Activated T-cell treated with anti-CD3 and anti-CD28 coated beads, Interleukin-2, amount 50 U/mL, for 48 hours (primary cell): ENCODE measurements around the gene PABPN1L.

Experiments
- DNase-seq, 2 experiments: peaks; one replicate each; pipeline ENCODE4 v3.0.0-alpha.2; 2020

PABPN1L gene

GRCh38 chr16:88846088-88846487, 20.4 kb downstream of the PABPN1L start:
- no peak for DNase-seq

GRCh38 chr16:88844419-88845036, 21.9 kb downstream of the PABPN1L start:
- DNase-seq, result no peak

- no peak for DNase-seq
Observed at GRCh38 chr16:88843256-88843655, 23.2 kb downstream of the PABPN1L start.

GRCh38 chr16:88842806-88843205, 23.7 kb downstream of the PABPN1L start:
- DNase-seq, result no peak

GRCh38 chr16:88842308-88842756, 24.1 kb downstream of the PABPN1L start:
- DNase-seq, result no peak

GRCh38 chr16:88841521-88842307, 24.7 kb downstream of the PABPN1L start:
- DNase-seq, result no peak

- DNase-seq, result no peak
Observed at GRCh38 chr16:88840600-88841215, 25.8 kb downstream of the PABPN1L start.

GRCh38 chr16:88839745-88840599, 26.5 kb downstream of the PABPN1L start:
- no peak for DNase-seq

GRCh38 chr16:88839026-88839529, 27.4 kb downstream of the PABPN1L start:
- DNase-seq, result no peak

GRCh38 chr16:88838566-88838965, 27.9 kb downstream of the PABPN1L start:
- no peak for DNase-seq

GRCh38 chr16:88837806-88838205, 28.7 kb downstream of the PABPN1L start:
- no peak for DNase-seq

GRCh38 chr16:88836791-88837190, 29.7 kb downstream of the PABPN1L start:
- DNase-seq, result no peak

GRCh38 chr16:88835818-88836217, 30.6 kb downstream of the PABPN1L start:
- no peak for DNase-seq

- DNase-seq, result no peak
Observed at GRCh38 chr16:88835383-88835782, 31.1 kb downstream of the PABPN1L start.

GRCh38 chr16:88834670-88835069, 31.8 kb downstream of the PABPN1L start:
- no peak for DNase-seq

- no peak for DNase-seq
Observed at GRCh38 chr16:88833086-88833485, 33.4 kb downstream of the PABPN1L start.

- no peak for DNase-seq
Observed at GRCh38 chr16:88831838-88832237, 34.6 kb downstream of the PABPN1L start.

- DNase-seq, result no peak
Observed at GRCh38 chr16:88830783-88831182, 35.7 kb downstream of the PABPN1L start.

GRCh38 chr16:88830258-88830657, 36.2 kb downstream of the PABPN1L start:
- no peak for DNase-seq

GRCh38 chr16:88828711-88829110, 37.7 kb downstream of the PABPN1L start:
- DNase-seq, result no peak

GRCh38 chr16:88827727-88828126, 38.7 kb downstream of the PABPN1L start:
- DNase-seq, result no peak

GRCh38 chr16:88826070-88826840, 40.2 kb downstream of the PABPN1L start:
- DNase-seq, result no peak
